ENCODE results near the gene MTERF4. TPM values are rescaled to one million over a fixed set of nuclear protein-coding genes. Genes with fewer than 3 reads are reported as not detected.

MTERF4 gene
- total and polyA plus RNA-seq, 2 of the 8 experiments (the other 6 are each of a cell fraction or from before 2014, with no cell fraction given) = 25.9 to 28.5 TPM

- TF ChIP-seq SRF (IDR thresholded peaks at IDR 0.05; ENCODE audit: low read depth, low read length) (no peak), EGR1 (IDR thresholded peaks at IDR 0.05; ENCODE audit: borderline replicate concordance, low read depth, low read length) (no peak), TEAD4 (IDR thresholded peaks at IDR 0.05; ENCODE audit: low read depth, low read length) (no peak), CBX5 (IDR thresholded peaks at IDR 0.05; ENCODE audit: low read depth, low read length) (no peak), NANOG (IDR thresholded peaks at IDR 0.05; ENCODE audit: insufficient read depth, low read depth, low read length, poor library complexity, severe bottlenecking) (no peak), SUZ12 (IDR thresholded peaks at IDR 0.05; ENCODE audit: low read length) (no peak), PHF8 (conservative IDR thresholded peaks at IDR 0.05; ENCODE audit: low read depth, low read length) (no peak), CEBPB (IDR thresholded peaks at IDR 0.05; ENCODE audit: low read depth, low read length) (no peak), HDAC2 (IDR thresholded peaks at IDR 0.05; ENCODE audit: borderline replicate concordance in 1 of 2, low read depth in 2 of 2, low read length in 2 of 2) (no peak), SP1 (IDR thresholded peaks at IDR 0.05; ENCODE audit: low read depth, low read length) (no peak)
Measured at GRCh38 chr2:241099246-241099645, 2.8 kb downstream of the MTERF4 start (continued).

Data from H1 (cell line).